ENCODE results near the gene PTTG2.

DNA sequence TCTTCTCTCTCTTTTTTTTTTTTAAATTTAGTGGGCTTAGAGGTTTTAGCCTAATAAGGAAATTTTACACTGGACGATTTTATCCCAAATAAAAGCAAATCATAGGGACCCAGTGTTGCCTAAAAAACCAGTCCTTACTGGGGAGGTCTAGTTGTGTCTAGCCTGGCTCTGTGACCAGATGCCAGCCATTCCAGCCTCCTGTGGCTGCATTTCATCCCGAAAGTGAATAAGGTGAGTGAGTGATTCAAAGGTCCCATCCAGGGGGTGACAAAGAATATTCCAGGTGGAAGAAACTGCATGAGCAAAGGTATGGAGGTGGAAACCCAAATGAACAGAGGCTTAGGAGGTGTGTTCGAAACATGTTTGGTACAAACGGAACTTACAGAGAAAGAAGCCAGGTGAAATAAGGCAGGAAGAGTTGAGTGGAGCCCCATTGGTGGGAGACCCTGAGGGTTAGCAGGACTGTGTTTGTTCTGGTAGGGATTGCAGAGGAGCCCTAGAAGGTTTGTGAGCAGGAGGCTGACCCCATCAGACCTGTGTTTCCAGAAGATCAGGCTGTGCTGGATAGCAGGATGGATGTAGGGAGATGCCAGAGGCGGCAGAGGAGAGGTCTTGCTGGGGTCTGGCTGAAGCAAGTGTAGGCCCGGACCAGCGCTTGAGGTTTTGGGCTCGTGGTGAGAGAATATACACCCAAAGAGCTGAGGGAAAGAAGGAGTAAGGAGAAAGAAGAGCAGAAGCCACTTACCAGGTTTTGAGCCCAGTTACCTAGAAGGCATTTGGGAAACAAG, 31.6 kb downstream of the PTTG2 start:
- TF ChIP-seq, protein P1, sequence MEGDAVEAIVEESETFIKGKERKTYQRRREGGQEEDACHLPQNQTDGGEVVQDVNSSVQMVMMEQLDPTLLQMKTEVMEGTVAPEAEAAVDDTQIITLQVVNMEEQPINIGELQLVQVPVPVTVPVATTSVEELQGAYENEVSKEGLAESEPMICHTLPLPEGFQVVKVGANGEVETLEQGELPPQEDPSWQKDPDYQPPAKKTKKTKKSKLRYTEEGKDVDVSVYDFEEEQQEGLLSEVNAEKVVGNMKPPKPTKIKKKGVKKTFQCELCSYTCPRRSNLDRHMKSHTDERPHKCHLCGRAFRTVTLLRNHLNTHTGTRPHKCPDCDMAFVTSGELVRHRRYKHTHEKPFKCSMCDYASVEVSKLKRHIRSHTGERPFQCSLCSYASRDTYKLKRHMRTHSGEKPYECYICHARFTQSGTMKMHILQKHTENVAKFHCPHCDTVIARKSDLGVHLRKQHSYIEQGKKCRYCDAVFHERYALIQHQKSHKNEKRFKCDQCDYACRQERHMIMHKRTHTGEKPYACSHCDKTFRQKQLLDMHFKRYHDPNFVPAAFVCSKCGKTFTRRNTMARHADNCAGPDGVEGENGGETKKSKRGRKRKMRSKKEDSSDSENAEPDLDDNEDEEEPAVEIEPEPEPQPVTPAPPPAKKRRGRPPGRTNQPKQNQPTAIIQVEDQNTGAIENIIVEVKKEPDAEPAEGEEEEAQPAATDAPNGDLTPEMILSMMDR (IDR thresholded peaks at IDR 0.05) = no peak
- TF ChIP-seq POLR2A (IDR thresholded peaks at IDR 0.05) = no peak

Data from body of pancreas (tissue), 4 donors.